ENCODE measurements around the gene DOK1.

GRCh38 chr2:74535440-74535965 lies 19.0 kb upstream of the DOK1 start:
- TF ChIP-seq CTCF (IDR thresholded peaks at IDR 0.05) (no peak), POLR2AphosphoS5 (IDR thresholded peaks at IDR 0.05; ENCODE audit: insufficient read depth in 1 of 2, low read depth in 1 of 2) (no peak), POLR2A (IDR thresholded peaks at IDR 0.05) (no peak)
